DMS53 (cell line): ENCODE results near the gene MPHOSPH6.
"Not testable (repeated sequence)": the region's sequence is repeated elsewhere in the genome, so short reads cannot be mapped to it uniquely, and the experiment has no call there.

Experiments used
- DNase-seq: peaks from one replicate; lab custom pipeline; 2025; lab: John Stamatoyannopoulos, UW

MPHOSPH6 gene

DNA sequence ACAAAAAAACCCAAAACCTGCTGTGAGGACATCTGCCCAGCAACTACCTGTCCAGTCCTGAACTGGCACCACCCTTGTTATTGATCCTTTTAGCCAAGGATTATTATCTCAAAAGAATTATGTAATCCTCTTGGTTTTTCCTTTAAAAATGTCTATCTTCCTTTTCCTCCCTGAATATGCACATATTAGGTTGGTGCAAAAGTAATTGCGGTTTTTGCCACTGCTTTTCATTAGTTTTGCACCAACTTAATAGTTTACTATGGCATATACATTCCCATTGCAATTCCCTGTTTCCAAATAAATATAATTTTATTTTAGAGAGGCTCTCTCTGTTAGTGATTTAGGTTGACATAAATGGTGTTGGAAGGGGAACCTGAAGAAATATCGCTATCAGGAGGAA lies 51.3 kb downstream of the MPHOSPH6 start:
- DNase-seq = no peak

DNA sequence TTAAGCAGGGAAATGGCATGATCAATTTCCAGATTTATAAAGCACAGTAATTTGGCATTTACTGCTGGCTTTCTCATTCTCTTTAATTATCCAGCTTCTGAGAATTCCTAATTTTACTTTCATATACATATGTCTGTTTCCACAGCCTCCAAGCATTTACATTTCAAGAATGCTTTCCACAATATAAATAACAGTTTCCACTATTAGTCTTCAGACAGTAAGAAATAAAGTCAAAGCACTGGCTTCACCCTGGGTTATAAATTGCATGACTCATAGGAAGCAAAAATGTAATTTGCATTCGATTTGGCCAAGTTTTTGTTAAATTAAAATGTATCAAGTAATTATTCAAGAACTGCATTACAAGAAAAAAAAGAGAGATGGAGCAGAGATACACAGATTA lies 53.5 kb downstream of the MPHOSPH6 start:
- no peak for DNase-seq

DNA sequence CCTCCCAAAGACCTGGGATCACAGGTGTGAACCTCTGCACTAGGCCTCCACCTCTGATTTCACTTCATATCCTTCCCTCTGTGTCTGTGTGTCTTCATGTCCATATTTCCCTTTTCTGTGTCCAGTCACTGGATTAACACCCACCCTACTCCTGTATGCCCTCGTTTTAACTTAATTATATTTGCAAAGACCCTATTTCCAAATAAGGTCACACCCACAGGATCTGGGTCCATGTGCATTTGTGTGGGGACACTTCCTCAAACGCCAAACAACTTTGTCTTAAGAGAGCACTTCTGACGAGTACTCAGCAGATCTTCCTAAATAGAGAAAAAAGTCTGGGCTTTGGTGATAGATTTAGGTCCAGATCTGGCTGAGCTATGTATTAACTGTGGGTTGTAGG lies 56.3 kb downstream of the MPHOSPH6 start:
- no peak for DNase-seq

DNA sequence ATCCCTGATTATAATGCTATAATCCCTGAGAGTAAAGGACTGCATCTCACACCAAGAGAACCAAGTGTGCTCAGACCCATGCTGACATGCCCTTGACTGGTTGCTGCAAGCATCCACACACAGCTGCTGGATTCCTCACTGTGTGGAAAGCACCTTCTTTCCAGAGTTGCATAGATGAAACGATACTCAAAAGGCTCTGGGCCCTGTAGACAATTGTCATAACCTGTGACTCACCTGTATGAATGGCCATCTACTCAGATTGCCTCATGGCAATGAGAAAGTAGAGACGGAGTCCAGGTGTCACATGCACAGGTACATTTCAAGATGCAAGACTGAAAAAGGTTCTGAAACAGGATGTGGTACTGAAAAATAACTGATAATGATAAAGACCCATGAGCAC lies 58.1 kb downstream of the MPHOSPH6 start:
- peak; percentile 65 for DNase-seq

DNA sequence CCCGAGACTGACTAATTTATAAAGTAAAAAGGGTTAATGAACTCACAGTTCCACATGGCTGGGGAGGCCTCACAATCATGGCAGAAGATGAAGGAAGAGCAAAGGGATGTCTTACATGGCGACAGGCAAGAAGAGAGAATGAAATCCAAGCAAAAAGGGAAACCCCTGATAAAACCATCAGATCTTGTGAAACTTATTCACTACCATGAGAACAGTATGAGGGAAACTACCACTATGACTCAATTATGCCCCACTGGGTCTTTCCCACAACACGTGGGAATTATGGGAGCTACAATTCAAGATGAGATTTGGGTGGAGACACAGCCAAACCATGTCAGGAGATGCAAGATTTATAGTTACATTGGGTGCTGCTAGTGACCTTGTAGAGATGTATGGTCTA lies 60.8 kb downstream of the MPHOSPH6 start:
- not testable (repeated sequence) for DNase-seq

DNA sequence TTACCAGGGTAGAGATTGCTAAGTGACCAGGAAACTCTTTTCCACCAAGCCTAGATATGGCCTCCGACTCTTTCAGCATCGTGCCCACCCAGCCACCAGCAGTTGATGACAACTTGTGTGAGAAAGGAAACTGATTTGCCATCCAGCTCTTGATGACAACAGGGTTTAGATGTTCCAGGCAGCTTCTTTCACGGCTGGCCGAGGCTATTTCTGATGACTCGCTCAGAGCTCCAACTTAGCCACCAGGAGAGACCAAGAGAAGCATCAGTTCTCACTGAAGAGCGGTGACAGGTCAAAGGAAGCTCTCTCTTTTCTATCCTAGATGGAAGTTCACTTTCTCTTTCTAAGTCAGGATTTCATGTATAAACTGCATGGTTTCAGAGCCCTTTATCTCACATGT lies 61.2 kb downstream of the MPHOSPH6 start:
- no peak for DNase-seq

DNA sequence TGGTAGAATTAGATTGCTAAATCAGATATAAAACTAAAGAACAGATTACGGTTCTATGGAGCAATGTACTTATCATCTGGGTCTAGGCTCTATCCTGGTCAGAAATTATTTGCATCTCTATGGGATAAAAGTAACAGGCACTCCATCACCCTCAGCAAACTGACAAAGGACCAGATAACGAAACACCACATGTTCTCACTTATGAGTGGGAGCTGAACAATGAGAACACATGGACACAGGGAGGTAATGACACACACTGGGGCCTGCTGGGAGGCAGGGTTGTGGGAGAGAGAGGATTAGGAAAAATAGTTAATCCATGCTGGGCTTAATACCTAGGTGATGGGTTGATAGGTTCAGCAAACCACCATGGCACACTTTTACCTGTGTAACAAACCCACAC lies 61.9 kb downstream of the MPHOSPH6 start:
- no peak for DNase-seq

DNA sequence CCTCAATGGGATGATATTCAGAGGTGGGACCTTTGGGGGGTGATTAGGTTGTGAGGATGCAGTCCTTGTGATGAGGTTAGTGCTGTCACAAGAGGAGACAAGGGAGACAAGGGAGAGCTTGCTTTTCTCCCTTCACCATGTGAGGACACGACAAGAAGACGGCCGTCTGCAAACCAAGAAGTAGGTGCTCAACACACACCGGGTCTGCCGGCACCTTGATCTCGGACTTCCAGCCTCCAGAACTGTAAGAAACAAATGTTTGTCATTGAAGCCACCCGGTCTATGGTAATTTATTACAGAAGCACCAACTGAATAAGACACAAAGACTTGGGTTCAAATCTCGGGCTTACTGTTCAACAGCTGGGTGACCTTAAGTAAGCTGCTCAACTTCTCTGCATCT lies 64.9 kb downstream of the MPHOSPH6 start:
- no peak for DNase-seq
